NOMO-1 treated with DMSO at 0.1 percent for 48 hours (cell line): Measurements from ENCODE around the gene PAPSS1.
"Not testable (repeated sequence)": the region's sequence is repeated elsewhere in the genome, so short reads cannot be mapped to it uniquely, and the experiment has no call there.

Experiments
- DNase-seq: peaks from one replicate; lab custom pipeline; 2025; ENCODE audit not compliant: unreplicated experiment; lab: John Stamatoyannopoulos, UW

The PAPSS1 gene

DNA sequence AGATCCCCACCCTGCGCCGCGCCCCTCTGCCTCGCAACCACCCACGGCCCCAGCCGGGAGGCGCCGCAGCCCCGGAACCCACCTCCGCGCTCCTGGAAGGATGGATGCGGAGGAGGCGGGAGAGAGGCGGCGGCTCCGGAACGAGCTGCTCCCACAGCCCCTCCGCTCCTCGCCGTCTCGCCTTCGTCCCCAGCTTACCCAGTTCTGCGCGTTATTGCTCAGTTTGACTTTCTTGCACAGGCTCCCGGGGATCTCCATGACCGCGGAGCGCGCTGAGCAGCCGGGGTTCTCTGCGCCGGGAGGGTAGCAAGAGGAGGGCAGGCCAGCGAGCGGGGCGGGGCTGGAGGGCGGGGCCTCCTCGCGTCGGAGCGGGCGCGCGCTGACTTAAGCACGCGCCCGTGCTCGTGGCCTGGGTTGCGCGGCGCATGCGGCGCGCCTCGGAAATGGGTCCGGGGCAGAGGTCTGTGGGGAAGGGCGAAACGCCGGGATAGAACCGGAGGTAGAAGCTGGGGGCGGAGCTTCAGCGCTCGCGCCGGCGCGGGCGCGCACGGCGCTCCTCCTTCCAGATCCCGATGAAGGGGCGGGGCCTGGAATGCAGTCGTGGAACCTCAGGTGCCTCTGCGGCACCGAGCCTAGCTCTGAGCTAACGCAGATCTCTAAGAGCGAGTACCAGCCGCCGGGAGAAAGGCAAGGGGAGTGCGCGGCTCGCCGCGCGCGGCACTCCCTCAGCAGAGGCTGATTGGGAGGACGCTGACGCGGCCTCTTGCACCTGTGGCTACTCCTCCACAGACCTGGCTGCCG lies at the start of gene PAPSS1:
PAPSS1 (minus strand) TSS at position 313 of the 801 bp plus-strand sequence; CDS start at position 258, 55 bp downstream.
- DNase-seq = peak; percentile 95

DNA sequence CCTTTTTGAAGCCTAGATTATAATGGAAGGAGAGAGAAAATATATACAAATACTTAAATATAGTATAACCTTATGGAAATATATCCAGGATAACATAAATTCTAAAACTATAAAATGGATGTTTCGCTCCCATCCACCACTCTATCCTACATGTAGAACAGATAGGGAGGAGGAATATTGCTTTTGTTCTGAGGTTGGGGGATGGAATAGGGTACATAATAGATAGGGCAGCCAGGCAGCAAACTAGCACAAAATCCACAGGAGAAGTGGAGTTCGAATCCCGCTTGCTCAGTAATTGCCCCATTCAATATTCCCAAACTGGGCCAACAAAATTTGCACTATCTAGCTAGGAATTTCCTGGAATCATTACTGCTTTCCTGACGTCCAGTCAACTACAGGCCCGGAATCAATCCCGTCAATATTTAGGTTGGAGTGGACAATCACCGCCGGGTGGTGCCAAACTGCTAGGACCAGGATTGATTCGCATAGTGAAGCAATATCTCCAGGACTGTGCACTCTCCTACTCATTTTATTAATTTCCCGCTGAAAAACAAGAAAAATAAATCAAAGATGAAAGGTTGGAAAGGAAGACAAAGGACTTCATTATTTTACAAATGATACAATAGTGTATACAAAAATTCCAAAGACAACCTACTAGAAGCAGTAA lies 40.4 kb upstream of the PAPSS1 start:
- DNase-seq = no peak

DNA sequence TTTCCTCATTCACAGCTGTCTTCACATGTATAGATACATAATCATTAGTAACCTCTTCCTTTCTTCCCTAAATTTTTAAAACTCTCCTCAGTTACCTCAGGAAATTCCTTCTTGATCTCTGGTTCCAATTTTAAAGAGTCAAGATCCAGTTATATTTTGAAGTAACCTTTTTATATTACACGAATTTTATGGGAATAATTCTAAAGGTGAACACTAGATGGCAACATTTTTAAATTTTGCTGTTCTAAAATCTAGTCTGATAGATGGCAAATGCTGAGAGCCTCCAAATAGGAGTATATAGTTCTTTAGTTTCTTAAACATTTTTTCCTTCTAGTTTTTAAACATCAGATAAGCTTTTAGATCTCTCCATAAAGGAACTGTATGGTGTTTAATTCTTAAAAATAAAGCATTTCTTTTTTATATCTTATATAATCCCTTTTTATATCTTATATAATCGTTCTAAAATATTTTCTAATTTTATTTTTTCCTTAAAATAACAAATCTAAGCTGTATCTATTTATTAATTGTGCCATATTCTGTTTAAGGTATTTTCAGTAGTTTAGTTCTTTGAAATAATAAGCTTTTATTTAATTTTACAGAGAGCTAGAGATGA lies 37.9 kb upstream of the PAPSS1 start:
- peak; percentile 52 for DNase-seq

DNA sequence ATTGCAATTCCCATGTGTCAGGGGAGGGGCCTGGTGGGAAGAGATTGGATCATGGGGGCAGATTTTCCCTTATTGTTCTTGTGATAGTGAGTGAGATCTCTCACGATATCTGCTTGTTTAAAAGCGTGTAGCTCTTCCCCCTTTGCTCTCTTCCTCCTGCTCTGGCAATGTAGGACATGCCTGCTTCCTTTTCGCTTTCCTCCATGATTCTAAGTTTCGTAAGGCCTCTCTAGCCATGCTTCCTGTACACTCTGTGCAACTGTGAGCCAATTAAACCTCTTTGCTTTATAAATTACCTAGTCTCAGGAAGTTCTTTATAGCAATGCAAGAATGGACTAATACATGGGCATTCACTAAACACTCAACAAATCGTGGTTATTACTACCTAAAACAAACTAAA lies 37.2 kb upstream of the PAPSS1 start:
- peak; percentile 13 for DNase-seq

DNA sequence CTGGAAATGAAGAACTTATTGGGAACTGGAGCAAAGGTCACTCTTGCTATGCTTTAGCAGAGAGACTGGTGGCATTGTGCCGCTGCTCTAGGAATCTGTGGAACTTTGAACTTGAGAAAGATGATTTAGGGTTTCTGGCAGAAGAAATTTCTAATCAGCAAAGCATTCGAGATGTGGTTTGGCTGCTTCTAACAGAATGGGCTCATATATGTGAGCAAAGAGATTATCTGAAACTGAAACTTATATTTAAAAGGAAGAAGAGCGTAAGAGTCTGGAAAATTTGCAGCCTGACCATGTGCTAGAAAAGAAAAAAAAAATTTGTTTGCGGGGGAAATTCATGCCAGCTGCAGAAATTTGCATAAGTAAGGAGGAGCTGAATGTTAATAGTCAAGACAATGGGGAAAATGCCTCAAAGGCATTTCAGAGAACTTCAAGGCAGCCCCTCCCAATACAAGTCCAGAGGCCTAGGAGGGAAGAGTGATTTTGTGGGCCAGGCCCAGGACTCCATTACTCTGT lies 35.9 kb upstream of the PAPSS1 start:
- DNase-seq = no peak

DNA sequence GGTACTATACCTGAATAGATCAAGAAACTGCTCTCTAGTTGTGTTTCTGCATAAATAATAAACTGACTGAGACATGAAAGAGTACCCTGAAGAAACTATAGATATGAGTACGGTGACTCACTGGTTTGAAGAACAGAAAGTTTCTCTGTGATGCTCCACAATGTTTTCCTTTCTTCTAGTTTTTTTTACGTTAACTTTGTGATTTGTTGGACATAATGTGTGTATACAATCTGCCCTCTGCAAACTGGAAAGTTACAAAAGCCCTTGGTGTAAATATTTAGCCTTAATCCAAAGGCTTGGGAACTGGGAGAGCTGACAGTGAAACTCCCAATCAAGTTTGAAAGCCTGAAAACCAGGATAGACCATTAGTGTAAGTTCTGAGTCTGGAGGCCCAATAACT lies 31.6 kb upstream of the PAPSS1 start:
- no peak for DNase-seq

DNA sequence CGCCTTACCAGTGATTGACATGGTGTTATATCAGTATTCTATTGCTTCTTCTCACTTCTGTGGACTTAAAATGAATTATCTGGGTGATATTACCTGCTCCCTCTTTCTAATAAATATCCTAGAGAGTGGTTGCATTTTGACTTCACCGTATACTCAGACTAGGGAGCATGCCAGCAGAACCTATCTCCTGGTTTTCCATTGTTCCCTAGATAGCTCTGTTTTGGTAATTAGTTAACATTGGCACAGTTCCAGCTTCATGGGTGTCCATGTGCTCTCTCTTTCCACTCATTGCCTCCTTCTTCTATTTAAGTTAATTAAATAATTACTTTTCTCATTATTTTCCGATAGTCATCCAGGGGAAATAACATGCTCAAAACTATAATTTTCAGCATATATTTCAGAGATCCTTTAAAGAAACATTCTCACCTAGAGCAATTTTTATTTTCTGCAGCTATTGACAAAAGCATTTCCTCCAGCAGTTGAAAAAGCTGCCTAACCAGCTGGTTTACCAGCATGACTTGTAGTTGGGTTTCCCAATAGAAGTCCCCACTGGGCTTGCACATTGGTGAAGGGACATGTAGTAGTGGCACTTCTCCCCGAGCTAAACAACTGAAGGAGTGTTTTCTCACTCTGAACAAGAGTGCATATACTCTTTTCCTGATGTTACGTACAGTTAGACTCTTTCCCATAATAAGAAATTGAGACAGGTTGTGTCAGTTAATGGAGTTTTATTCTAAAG lies 27.9 kb upstream of the PAPSS1 start:
- DNase-seq = no peak

DNA sequence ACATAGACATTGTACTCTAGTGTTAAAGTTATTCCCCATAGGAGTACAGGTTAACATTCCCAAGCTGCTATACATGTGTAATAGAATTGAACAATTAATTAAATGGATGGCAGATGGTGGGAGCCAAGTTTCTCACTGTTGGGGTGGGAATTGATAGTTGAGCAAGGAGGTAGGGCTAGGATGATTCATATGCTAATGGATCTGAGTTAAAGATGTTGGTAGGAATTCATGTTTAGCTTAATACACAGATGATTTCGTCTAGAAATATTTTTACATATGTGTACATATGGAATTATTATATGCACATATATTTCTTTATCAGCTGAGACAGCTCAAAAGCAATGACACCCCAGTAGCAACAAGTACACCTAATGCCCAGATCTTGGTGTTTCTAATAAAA lies 26.1 kb upstream of the PAPSS1 start:
- DNase-seq = no peak

DNA sequence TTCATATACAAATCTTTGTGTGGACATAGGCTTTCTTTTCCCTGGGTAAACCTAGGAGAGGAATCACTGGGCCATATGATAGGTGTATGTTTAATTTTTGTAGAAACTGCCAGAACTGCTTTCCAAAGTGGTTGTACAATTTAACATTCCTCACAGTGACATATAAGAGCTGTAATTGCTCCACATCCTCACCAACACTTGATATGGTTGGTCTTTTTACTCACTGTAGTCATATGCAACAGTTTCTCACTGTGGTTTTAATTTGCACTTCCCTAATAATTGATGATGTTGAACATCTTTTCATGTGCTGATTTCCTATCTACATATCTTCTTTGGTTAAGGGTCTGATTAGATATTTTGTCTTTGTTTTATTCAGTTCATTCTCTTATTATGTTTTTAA lies 24.5 kb upstream of the PAPSS1 start:
- DNase-seq = no peak

DNA sequence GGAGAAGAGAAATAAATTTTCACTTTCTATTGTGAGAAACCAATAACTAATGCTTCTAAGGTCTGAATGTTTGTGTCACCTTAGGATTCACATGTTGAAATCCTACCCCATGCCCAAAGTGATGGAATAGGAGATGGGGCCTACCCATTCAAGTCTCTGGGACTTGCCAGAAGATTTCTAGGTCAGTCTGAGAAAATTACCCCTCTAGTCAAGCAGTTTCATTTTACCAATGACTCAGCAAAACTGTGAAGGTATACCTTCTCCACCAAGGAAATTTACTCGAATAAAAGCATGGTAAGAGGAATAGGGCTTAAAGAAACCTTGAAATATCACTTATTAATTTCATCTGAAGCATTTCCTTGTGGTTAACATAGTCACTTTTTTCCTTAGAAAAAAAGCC lies 23.5 kb upstream of the PAPSS1 start:
- no peak for DNase-seq

DNA sequence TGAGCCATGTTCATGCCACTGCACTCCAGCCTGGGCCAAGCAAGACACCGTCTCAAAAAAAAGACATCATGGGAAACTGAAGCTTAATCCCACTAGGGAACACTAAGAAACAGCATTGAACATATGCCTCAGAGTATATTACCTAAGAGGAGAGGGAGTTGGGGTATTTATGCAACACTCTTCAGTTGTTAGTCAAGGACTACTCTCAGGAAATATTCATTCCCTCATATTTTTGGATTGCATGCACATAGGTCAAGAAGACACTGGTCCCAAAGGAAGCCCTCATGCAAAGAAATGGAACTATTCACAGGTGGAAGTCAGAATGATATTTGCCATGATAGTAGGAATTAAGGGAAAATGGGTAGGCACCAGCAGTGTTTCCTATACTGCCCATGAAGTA lies 22.8 kb upstream of the PAPSS1 start:
- no peak for DNase-seq

DNA sequence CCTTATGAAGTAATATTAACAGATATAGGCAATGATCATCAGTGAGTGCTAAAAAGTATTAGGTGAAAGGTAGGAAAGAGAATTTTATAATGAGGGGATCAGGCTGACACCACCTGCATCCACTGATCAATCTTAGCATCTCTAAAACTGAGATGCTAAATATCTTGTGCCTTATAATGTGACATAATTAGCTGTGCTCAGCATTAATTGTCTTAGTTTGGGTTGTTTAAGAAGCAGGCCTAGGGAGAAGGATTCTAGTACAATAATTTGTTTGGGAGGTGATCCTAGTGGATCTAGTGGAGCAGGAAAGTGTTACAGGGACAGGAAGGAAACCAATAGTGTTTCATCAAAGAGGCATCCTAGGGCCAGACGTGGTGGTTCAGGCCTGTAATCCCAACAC lies 22.2 kb upstream of the PAPSS1 start:
- DNase-seq = no peak

DNA sequence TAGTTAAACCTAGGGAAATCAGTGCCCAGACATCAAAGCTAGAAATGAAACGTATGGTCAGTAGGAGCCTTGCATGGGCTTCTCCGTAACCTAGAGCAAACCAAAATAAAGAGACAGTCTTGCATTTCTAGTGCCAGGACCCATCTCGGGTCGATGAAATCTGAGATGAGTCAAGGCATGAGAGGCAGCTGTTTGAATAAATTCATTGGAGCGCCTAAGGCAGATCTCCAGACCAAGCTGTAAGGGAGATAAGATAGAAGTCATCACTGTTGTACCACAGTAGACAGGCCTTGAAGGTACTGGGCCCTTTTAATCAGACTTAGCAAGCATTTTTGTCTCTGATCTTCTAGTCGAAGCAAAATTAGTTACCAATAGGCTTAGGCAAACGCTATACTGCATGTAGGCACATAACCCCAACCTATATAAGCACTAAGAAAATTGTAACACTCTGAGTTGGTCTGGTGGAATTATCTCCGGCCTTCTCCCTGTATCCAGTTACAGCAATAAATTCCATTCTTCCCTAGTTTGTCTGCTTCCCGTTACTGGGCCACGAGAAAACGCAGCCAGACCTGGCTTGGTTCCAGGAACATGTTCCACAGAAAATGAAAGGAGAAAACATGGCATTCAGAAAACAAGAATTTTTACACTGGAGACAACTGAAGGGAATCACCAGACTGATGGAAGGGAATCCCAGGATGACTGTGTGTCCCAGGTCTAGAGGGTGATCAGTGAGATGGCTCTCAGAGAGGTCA lies 21.1 kb upstream of the PAPSS1 start:
- no peak for DNase-seq

DNA sequence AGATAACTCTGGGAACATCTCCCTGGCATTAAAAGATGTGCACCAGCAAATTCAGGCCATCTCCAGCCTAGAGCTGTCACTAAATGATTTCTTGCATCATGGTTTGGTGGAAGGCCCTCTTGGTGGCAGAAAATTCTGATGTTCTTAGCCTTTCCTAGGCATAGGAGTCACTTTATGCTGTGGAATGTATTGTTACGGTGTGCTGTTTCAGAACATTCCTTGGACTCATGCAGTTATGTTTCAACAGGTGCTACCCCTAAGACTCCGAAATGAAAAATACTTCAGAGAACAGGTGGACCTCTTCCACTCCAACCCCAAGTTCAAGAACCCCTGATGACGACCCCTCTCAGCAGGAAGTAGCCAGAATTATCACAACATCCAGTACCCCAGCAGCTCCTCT lies 20.3 kb upstream of the PAPSS1 start:
- DNase-seq = no peak

DNA sequence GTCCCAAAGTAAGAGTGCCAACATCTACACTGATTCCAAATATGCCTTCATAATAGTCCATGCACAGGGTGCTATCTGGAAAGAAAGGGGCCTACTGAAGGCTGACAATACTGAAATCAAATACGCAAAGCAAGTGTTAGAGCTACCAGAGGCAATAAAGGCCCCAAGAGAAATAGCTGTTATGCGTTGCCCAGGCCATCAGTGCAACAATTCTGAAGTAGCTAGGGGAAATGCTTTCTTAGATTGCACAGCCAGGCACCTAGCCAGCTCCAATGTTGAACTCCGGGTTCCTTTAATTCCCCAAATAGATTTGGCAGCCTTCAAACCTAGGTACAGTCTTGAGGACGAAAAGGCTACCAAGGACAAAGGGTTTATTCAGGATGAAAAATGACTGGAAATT lies 17.4 kb upstream of the PAPSS1 start:
- DNase-seq = no peak

DNA sequence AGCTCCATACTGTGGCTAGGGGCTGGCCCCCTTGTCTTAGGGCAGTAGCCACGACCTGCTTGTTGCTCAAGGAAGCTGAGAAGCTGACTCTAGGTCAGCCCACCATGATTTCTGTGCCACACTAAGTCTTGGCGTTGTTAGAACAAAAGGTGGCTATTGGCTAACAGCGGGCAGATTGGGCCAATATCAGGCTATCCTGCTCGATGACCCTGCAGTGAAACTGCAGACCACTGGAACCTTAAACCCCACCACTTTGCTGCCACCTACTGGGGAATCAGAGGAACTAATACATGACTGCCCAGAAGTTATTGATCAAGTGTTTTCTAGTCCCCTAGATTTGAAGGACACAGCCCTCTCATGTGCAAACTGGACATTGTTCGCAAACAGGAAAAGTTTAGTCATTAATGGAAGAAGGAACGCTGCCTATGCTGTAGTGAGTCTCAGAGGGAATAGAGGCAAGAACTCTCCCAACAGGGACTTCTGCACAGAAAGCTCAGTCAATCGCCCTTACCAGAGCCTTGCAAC lies 17.0 kb upstream of the PAPSS1 start:
- peak; percentile 56 for DNase-seq

DNA sequence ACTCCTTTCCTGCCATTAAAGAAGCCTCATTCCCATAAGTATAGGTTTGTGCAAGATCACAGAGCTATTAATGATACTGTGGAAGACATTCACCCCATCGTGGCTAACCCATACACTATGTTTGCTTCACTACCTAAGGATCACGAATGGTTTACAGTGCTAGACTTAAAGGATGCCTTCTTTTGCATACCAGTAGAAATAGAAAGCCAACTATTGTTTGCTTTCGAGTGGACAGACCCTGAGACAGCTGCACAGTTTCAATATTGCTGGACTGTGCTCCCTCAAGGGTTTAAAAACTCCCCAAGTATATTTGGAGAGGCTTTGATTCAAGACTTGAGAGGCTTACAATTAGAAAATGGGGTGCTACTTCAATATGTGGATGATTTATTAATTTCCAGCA lies 16.0 kb upstream of the PAPSS1 start:
- DNase-seq = no peak

DNA sequence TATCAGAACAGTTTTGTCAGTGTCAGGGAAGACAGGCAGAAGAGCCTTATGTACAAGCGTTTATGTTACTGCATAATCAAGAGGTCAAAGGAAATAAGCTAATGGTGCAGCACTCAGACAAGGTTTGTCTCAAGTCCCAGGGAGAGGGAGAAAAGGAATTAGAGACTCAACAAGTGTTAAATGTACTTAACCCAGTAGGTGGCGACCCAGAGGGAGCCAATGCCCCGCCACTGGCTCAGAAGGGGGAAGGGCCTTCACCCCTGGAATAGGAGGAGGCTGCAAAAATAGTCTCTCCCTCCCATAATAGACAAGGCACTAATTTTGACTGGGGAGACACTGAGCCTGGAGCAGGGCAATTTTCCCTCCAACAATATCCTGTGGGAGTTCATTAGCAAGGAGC lies 14.1 kb upstream of the PAPSS1 start:
- no peak for DNase-seq

DNA sequence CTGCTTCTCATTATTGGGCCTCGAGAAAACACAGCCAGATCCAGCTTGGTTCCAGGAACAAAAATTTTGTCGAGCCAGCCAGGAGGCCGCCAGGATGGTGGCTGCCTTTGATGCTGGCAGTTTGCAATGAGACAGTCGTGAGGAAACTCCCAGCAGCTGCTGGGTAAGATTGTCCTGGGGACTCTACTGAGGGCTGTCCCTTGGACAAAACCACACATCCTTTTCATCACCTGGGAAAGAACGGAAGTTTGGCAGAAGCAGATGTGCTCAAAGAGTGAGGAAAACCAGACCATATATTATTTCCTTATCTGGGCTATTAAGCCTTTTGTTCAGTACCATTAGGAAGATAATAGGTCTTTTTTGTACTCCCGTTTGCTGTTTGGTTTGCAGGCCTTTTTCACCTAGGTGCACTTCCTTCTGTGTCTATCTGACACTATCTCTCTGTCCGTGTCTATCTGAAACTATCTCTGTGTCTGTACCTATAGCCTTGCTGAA lies 13.4 kb upstream of the PAPSS1 start:
- DNase-seq = no peak

DNA sequence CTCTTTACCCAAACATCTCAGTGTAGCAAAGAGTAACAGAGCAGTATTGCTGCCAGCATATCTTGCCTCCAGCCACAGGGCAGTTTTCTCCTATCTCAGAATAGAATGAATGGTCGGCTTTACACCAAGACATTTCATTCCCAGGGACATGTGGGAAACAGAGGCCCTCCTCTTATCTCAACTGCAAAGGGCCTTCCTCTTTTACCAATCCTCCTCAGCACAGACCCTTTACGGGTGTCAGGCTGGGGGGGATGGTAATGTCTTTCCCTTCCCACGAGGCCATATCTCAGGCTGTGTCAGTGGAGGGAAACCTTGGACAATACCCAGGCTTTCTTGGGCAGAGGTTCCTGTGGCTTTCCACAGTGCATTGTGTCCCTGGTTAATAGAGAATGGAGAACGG lies 9.0 kb upstream of the PAPSS1 start:
- not testable (repeated sequence) for DNase-seq
